Neural cell (in vitro differentiated cells): Measurements from ENCODE around the gene PMM2.

Experiments
- CTCF ChIP-seq: fragments of 450-650 bp; IDR thresholded peaks from 2 replicates; pipeline ENCODE4 v1.5.1; 2014; ENCODE audit warnings: antibody characterized with exemption, mild to moderate bottlenecking, moderate library complexity; ENCODE audit not compliant: poor library complexity, severe bottlenecking
- EP300 ChIP-seq: fragments of 450-650 bp; conservative IDR thresholded peaks from 2 replicates; pipeline ENCODE4 v1.6.1; 2014; ENCODE audit warnings: antibody characterized with exemption, mild to moderate bottlenecking, moderate library complexity; ENCODE audit not compliant: poor library complexity, severe bottlenecking
- EZH2 ChIP-seq: fragments of 200-600, 300-800 bp; shearing (Covaris generic), sonication (generic); IDR thresholded peaks from 2 replicates; pipeline ENCODE4 v1.6.1; 2014; ENCODE audit warnings: antibody characterized with exemption, low read length, borderline replicate concordance, mild to moderate bottlenecking; ENCODE audit not compliant: insufficient read depth, poor library complexity, severe bottlenecking
- MXI1 ChIP-seq: fragments of 450-650 bp; conservative IDR thresholded peaks from 2 replicates; pipeline ENCODE4 v1.6.1; 2014; ENCODE audit warnings: antibody characterized with exemption, mild to moderate bottlenecking; ENCODE audit not compliant: poor library complexity, severe bottlenecking
- POLR2AphosphoS5 ChIP-seq: IDR thresholded peaks from 2 replicates; pipeline ENCODE4 v1.6.1; 2012
- RAD21 ChIP-seq: fragments of 450-650 bp; conservative IDR thresholded peaks from 2 replicates; pipeline ENCODE4 v1.6.1; 2014; ENCODE audit warnings: antibody characterized with exemption, mild to moderate bottlenecking, moderate library complexity
- REST ChIP-seq: IDR thresholded peaks from 2 replicates; pipeline ENCODE4 v1.6.1; 2012; ENCODE audit warnings: borderline replicate concordance
- SMC3 ChIP-seq: fragments of 450-650 bp; conservative IDR thresholded peaks from 2 replicates; pipeline ENCODE4 v1.6.1; 2014; ENCODE audit warnings: antibody characterized with exemption, mild to moderate bottlenecking, moderate library complexity; ENCODE audit not compliant: poor library complexity

- TF ChIP-seq REST (no peak), POLR2AphosphoS5 (no peak), CTCF (no peak), EZH2 (no peak), EP300 (no peak), SMC3 (no peak), MXI1 (no peak), RAD21 (no peak)
Observed at GRCh38 chr16:8760021-8760420, 37.6 kb upstream of the PMM2 start.
